ENCODE data around the gene TRUB1.

DNA sequence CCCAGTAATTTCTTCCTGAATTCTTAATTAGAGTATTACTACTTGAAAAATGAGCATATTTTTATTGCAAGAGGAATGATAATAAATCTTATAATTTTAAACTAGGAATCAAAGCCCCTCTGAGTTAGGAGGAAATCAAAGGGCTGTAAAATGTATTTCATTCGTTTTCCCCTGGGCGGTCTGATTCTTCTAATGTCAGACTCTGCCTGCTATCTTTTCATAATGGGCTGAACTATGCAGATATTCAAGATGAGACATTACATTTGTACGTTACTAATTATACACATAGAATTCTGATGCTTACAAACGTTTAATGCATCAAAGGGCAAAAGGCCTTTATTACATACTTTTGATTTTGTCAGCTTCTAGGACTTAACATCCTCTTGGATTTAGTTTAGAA lies 16.0 kb upstream of the TRUB1 start:
- TF ChIP-seq, protein P1, sequence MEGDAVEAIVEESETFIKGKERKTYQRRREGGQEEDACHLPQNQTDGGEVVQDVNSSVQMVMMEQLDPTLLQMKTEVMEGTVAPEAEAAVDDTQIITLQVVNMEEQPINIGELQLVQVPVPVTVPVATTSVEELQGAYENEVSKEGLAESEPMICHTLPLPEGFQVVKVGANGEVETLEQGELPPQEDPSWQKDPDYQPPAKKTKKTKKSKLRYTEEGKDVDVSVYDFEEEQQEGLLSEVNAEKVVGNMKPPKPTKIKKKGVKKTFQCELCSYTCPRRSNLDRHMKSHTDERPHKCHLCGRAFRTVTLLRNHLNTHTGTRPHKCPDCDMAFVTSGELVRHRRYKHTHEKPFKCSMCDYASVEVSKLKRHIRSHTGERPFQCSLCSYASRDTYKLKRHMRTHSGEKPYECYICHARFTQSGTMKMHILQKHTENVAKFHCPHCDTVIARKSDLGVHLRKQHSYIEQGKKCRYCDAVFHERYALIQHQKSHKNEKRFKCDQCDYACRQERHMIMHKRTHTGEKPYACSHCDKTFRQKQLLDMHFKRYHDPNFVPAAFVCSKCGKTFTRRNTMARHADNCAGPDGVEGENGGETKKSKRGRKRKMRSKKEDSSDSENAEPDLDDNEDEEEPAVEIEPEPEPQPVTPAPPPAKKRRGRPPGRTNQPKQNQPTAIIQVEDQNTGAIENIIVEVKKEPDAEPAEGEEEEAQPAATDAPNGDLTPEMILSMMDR (conservative IDR thresholded peaks at IDR 0.05; ENCODE audit: low read depth, low read length), result no peak
- TF ChIP-seq EZH2 (IDR thresholded peaks at IDR 0.05; ENCODE audit: borderline replicate concordance, low read depth, low read length, poor library complexity, severe bottlenecking), result no peak

Data from A673 (cell line).